ENCODE data around the gene PRKCE. TPM values are rescaled to one million over a fixed set of nuclear protein-coding genes. Genes with fewer than 3 reads are reported as not detected.

PRKCE gene
- total and polyA plus RNA-seq, 2 donors (not counting 1 experiment from before 2014, with no cell fraction given) = 14.1 to 19.0 TPM

- DNase-seq (ENCODE audit: low read depth in 2 of 2) = no peak
- H3K79me2 ChIP-seq (ENCODE audit: control insufficient read depth, insufficient read depth, low read length) = no peaks in the 10 kb centered on the region
- no peaks in the 10 kb centered on the region for H3K4me1 ChIP-seq (ENCODE audit: control insufficient read depth, extremely low read depth, insufficient read depth, low read length)
- no peaks in the 10 kb centered on the region for H4K20me1 ChIP-seq (ENCODE audit: control insufficient read depth, extremely low read depth, insufficient read depth, low read length)
- no peaks in the 10 kb centered on the region for H3K9me3 ChIP-seq (ENCODE audit: control insufficient read depth, insufficient read depth, low read depth, low read length)
- H3K36me3 ChIP-seq (ENCODE audit: control insufficient read depth, insufficient read depth, low read length) = no peaks in the 10 kb centered on the region
- no peak overlapping the region for H3K9ac ChIP-seq (ENCODE audit: insufficient read depth, low read length)
- no peaks in the 10 kb centered on the region for H3K27me3 ChIP-seq (ENCODE audit: control insufficient read depth, insufficient read depth, low read length)
- no peak overlapping the region for H2AFZ ChIP-seq (ENCODE audit: low read length)
- no peak overlapping the region for H3K27ac ChIP-seq (ENCODE audit: insufficient read depth, low read length)
- H3K4me2 ChIP-seq (ENCODE audit: extremely low read depth, insufficient read depth, low read length) = no peak overlapping the region
- no peak for TF ChIP-seq CTCF (conservative IDR thresholded peaks at IDR 0.05 in 1 of 2, IDR thresholded peaks at IDR 0.05 in 1 of 2; ENCODE audit: low read depth in 1 of 2, low read length in 2 of 2)
- no peak for TF ChIP-seq EZH2 (IDR thresholded peaks at IDR 0.05; ENCODE audit: low read length, missing control alignments)
- no peak overlapping the region for H3K4me3 ChIP-seq (replicated peaks in 1 of 4; ENCODE audit: control extremely low read depth in 1 of 4, insufficient read depth in 1 of 4, low read depth in 3 of 4, low read length in 4 of 4)
These were observed 556.1 kb downstream of the PRKCE start for GRCh38 chr2:46207591-46207990.

- no peaks in the 10 kb centered on the region for H3K4me1 ChIP-seq (ENCODE audit: control insufficient read depth, extremely low read depth, insufficient read depth, low read length)
- H3K36me3 ChIP-seq (ENCODE audit: control insufficient read depth, insufficient read depth, low read length) = no peaks in the 10 kb centered on the region
- H3K4me2 ChIP-seq (ENCODE audit: extremely low read depth, insufficient read depth, low read length) = no peak overlapping the region
- H3K27me3 ChIP-seq (ENCODE audit: control insufficient read depth, insufficient read depth, low read length) = no peaks in the 10 kb centered on the region
- no peak overlapping the region for H3K9ac ChIP-seq (ENCODE audit: insufficient read depth, low read length)
- no peak overlapping the region for H3K27ac ChIP-seq (ENCODE audit: insufficient read depth, low read length)
- no peaks in the 10 kb centered on the region for H4K20me1 ChIP-seq (ENCODE audit: control insufficient read depth, extremely low read depth, insufficient read depth, low read length)
- TF ChIP-seq CTCF (conservative IDR thresholded peaks at IDR 0.05 in 1 of 2, IDR thresholded peaks at IDR 0.05 in 1 of 2; ENCODE audit: low read depth in 1 of 2, low read length in 2 of 2) (no peak), EZH2 (IDR thresholded peaks at IDR 0.05; ENCODE audit: low read length, missing control alignments) (no peak)
- H3K9me3 ChIP-seq (ENCODE audit: control insufficient read depth, insufficient read depth, low read depth, low read length) = no peaks in the 10 kb centered on the region
- no peak for DNase-seq (ENCODE audit: low read depth in 2 of 2)
- H3K4me3 ChIP-seq (replicated peaks in 1 of 4; ENCODE audit: control extremely low read depth in 1 of 4, insufficient read depth in 1 of 4, low read depth in 3 of 4, low read length in 4 of 4) = no peak overlapping the region
- no peak overlapping the region for H2AFZ ChIP-seq (ENCODE audit: low read length)
- H3K79me2 ChIP-seq (ENCODE audit: control insufficient read depth, insufficient read depth, low read length) = no peaks in the 10 kb centered on the region
These were observed 557.3 kb downstream of the PRKCE start for GRCh38 chr2:46208766-46209165.

GRCh38 chr2:46210063-46210462 lies 558.6 kb downstream of the PRKCE start:
- H3K27ac ChIP-seq (ENCODE audit: insufficient read depth, low read length) = no peak overlapping the region
- no peaks in the 10 kb centered on the region for H3K36me3 ChIP-seq (ENCODE audit: control insufficient read depth, insufficient read depth, low read length)
- H3K4me1 ChIP-seq (ENCODE audit: control insufficient read depth, extremely low read depth, insufficient read depth, low read length) = no peaks in the 10 kb centered on the region
- H2AFZ ChIP-seq (ENCODE audit: low read length) = no peak overlapping the region
- H3K79me2 ChIP-seq (ENCODE audit: control insufficient read depth, insufficient read depth, low read length) = no peaks in the 10 kb centered on the region
- no peak for DNase-seq (ENCODE audit: low read depth in 2 of 2)
- no peak for TF ChIP-seq CTCF (conservative IDR thresholded peaks at IDR 0.05 in 1 of 2, IDR thresholded peaks at IDR 0.05 in 1 of 2; ENCODE audit: low read depth in 1 of 2, low read length in 2 of 2)
- H3K9ac ChIP-seq (ENCODE audit: insufficient read depth, low read length) = no peak overlapping the region
- no peaks in the 10 kb centered on the region for H3K9me3 ChIP-seq (ENCODE audit: control insufficient read depth, insufficient read depth, low read depth, low read length)
- H4K20me1 ChIP-seq (ENCODE audit: control insufficient read depth, extremely low read depth, insufficient read depth, low read length) = no peaks in the 10 kb centered on the region
- no peak overlapping the region for H3K4me2 ChIP-seq (ENCODE audit: extremely low read depth, insufficient read depth, low read length)
- H3K27me3 ChIP-seq (ENCODE audit: control insufficient read depth, insufficient read depth, low read length) = no peaks in the 10 kb centered on the region
- H3K4me3 ChIP-seq (replicated peaks in 1 of 4; ENCODE audit: control extremely low read depth in 1 of 4, insufficient read depth in 1 of 4, low read depth in 3 of 4, low read length in 4 of 4) = no peak overlapping the region

Measured in fibroblast of lung (primary cell).